Measurements from ENCODE around the gene CADPS2. TPM values are rescaled to one million over a fixed set of nuclear protein-coding genes. Genes with fewer than 3 reads are reported as not detected.

CADPS2 gene
- total and polyA plus RNA-seq, 2 donors (not counting 1 experiment from before 2014, with no cell fraction given) = 11.5 to 32.2 TPM

DNA sequence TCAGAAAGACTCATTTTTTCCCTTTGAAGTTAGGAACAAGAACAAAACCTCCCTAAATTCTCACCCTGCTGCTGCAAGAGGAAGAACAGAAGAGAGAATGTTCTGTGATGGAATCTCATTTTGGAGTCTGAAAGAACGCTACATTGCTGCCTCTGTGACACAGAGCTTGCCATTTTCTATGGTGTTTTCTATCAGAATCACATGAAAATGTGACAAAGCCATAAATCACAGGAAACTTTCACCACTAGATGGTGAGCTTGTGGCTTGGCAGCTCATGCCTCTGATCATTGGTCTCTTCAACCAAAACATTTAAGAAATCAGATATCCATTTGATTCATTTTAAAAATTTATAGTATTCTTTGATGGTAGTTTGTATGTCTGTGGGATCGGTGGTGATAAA, 82.9 kb downstream of the CADPS2 start:
- Histone ChIP-seq H3K79me2 (ENCODE audit: control insufficient read depth, insufficient read depth, low read length) (no peaks in the 10 kb centered on the region), H3K36me3 (ENCODE audit: control insufficient read depth, insufficient read depth, low read length) (no peaks in the 10 kb centered on the region), H3K4me1 (ENCODE audit: control insufficient read depth, extremely low read depth, insufficient read depth, low read length) (no peaks in the 10 kb centered on the region), H3K27me3 (ENCODE audit: control insufficient read depth, insufficient read depth, low read length) (no peaks in the 10 kb centered on the region), H3K27ac (ENCODE audit: insufficient read depth, low read length) (no peak overlapping the region), H4K20me1 (ENCODE audit: control insufficient read depth, extremely low read depth, insufficient read depth, low read length) (no peaks in the 10 kb centered on the region), H3K4me3 (replicated peaks in 1 of 4; ENCODE audit: control extremely low read depth in 1 of 4, insufficient read depth in 1 of 4, low read depth in 3 of 4, low read length in 4 of 4) (no peak overlapping the region), H3K9ac (ENCODE audit: insufficient read depth, low read length) (no peak overlapping the region), H3K4me2 (ENCODE audit: extremely low read depth, insufficient read depth, low read length) (no peak overlapping the region), H3K9me3 (ENCODE audit: control insufficient read depth, insufficient read depth, low read depth, low read length) (no peaks in the 10 kb centered on the region), H2AFZ (ENCODE audit: low read length) (no peak overlapping the region)
- DNase-seq (ENCODE audit: low read depth in 2 of 2) = peak; percentile 31 to 47
- TF ChIP-seq, protein P1, sequence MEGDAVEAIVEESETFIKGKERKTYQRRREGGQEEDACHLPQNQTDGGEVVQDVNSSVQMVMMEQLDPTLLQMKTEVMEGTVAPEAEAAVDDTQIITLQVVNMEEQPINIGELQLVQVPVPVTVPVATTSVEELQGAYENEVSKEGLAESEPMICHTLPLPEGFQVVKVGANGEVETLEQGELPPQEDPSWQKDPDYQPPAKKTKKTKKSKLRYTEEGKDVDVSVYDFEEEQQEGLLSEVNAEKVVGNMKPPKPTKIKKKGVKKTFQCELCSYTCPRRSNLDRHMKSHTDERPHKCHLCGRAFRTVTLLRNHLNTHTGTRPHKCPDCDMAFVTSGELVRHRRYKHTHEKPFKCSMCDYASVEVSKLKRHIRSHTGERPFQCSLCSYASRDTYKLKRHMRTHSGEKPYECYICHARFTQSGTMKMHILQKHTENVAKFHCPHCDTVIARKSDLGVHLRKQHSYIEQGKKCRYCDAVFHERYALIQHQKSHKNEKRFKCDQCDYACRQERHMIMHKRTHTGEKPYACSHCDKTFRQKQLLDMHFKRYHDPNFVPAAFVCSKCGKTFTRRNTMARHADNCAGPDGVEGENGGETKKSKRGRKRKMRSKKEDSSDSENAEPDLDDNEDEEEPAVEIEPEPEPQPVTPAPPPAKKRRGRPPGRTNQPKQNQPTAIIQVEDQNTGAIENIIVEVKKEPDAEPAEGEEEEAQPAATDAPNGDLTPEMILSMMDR (conservative IDR thresholded peaks at IDR 0.05 in 1 of 2, IDR thresholded peaks at IDR 0.05 in 1 of 2; ENCODE audit: low read depth in 1 of 2, low read length in 2 of 2) = peak; percentile 33 to 43
- no peak for TF ChIP-seq EZH2 (IDR thresholded peaks at IDR 0.05; ENCODE audit: low read length, missing control alignments)

DNA sequence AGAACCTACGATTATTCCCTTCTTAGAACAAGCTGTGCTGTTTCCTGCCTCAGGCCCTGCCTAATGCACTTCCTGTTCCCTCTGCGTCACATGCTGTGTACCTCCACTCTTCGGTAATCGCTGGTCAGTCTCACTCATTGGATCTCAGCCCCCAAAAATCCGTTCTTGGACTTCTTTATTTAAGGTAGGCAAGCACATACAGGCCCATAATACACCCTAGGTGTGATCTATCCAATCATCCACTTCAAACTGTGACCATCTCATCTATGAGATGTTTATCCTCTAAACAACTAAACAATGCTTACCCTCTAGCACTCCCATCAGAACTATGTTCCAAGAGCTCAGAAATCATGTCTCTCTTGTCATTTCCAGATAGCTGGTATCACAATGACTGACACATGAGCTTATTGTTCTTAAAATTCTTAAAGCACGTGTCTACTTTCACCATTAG, 83.9 kb downstream of the CADPS2 start:
- no peak for TF ChIP-seq EZH2 (IDR thresholded peaks at IDR 0.05; ENCODE audit: low read length, missing control alignments)
- TF ChIP-seq, protein P1 (conservative IDR thresholded peaks at IDR 0.05 in 1 of 2, IDR thresholded peaks at IDR 0.05 in 1 of 2; ENCODE audit: low read depth in 1 of 2, low read length in 2 of 2) = no peak
- Histone ChIP-seq H3K36me3 (ENCODE audit: control insufficient read depth, insufficient read depth, low read length) (no peaks in the 10 kb centered on the region), H3K4me2 (ENCODE audit: extremely low read depth, insufficient read depth, low read length) (no peak overlapping the region), H3K27me3 (ENCODE audit: control insufficient read depth, insufficient read depth, low read length) (no peaks in the 10 kb centered on the region), H3K4me1 (ENCODE audit: control insufficient read depth, extremely low read depth, insufficient read depth, low read length) (no peaks in the 10 kb centered on the region), H3K4me3 (replicated peaks in 1 of 4; ENCODE audit: control extremely low read depth in 1 of 4, insufficient read depth in 1 of 4, low read depth in 3 of 4, low read length in 4 of 4) (no peak overlapping the region), H4K20me1 (ENCODE audit: control insufficient read depth, extremely low read depth, insufficient read depth, low read length) (no peaks in the 10 kb centered on the region), H3K27ac (ENCODE audit: insufficient read depth, low read length) (no peak overlapping the region), H2AFZ (ENCODE audit: low read length) (peak overlapping the region; percentile 12), H3K9ac (ENCODE audit: insufficient read depth, low read length) (no peak overlapping the region), H3K79me2 (ENCODE audit: control insufficient read depth, insufficient read depth, low read length) (no peaks in the 10 kb centered on the region), H3K9me3 (ENCODE audit: control insufficient read depth, insufficient read depth, low read depth, low read length) (no peaks in the 10 kb centered on the region)
- no peak for DNase-seq (ENCODE audit: low read depth in 2 of 2)

DNA sequence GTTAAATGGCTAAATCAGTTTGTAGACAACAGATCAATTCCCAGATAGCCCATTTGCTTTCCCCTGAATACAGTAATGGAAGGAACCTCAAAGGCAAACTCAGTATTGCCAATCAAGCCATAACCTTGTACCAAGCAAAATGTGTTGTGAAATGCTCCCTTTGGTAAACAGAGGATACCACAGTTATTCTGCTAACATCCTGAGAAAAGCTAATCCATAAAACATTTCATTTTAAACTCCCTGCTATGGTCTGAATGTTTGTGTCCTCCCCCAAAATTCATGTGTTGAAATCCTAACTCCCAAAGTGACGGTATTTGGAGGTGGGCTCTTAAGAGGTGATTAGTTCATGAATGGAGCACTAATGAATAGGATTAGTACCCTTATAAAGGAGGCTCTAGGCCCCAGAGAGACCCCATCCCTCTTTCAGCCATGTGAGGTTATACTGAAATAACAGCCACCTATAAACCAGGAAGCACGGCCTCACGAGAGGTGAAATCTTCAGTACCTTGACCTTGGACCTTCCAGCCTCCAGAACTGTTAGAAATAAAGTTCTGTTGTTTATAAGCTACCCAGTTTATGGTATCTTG, 94.2 kb downstream of the CADPS2 start:
- no peaks in the 10 kb centered on the region for H3K27me3 ChIP-seq (ENCODE audit: control insufficient read depth, insufficient read depth, low read length)
- H3K9me3 ChIP-seq (ENCODE audit: control insufficient read depth, insufficient read depth, low read depth, low read length) = no peaks in the 10 kb centered on the region
- H4K20me1 ChIP-seq (ENCODE audit: control insufficient read depth, extremely low read depth, insufficient read depth, low read length) = no peaks in the 10 kb centered on the region
- H3K4me3 ChIP-seq (replicated peaks in 1 of 4; ENCODE audit: control extremely low read depth in 1 of 4, insufficient read depth in 1 of 4, low read depth in 3 of 4, low read length in 4 of 4) = no peak overlapping the region
- no peak overlapping the region for H3K4me2 ChIP-seq (ENCODE audit: extremely low read depth, insufficient read depth, low read length)
- H2AFZ ChIP-seq (ENCODE audit: low read length) = no peak overlapping the region
- H3K9ac ChIP-seq (ENCODE audit: insufficient read depth, low read length) = no peak overlapping the region
- H3K79me2 ChIP-seq (ENCODE audit: control insufficient read depth, insufficient read depth, low read length) = no peaks in the 10 kb centered on the region
- H3K27ac ChIP-seq (ENCODE audit: insufficient read depth, low read length) = no peak overlapping the region
- no peak for TF ChIP-seq EZH2 (IDR thresholded peaks at IDR 0.05; ENCODE audit: low read length, missing control alignments)
- TF ChIP-seq, protein P1 (conservative IDR thresholded peaks at IDR 0.05 in 1 of 2, IDR thresholded peaks at IDR 0.05 in 1 of 2; ENCODE audit: low read depth in 1 of 2, low read length in 2 of 2) = no peak
- H3K36me3 ChIP-seq (ENCODE audit: control insufficient read depth, insufficient read depth, low read length) = no peaks in the 10 kb centered on the region
- no peaks in the 10 kb centered on the region for H3K4me1 ChIP-seq (ENCODE audit: control insufficient read depth, extremely low read depth, insufficient read depth, low read length)
- no peak for DNase-seq (ENCODE audit: low read depth in 2 of 2)
